Loucy (cell line): ENCODE measurements around the gene SASH1.

ENCODE experiments used
- EZH2phosphoT487 ChIP-seq: fragments of 200-600 bp; IDR thresholded peaks from 2 replicates; pipeline ENCODE4 v1.6.1; 2018; ENCODE audit warnings: antibody characterized with exemption, mild to moderate bottlenecking, moderate library complexity, borderline replicate concordance
- TF ChIP-seq, protein P1 (sequence below): fragments of 200-600 bp; sonication (generic); conservative IDR thresholded peaks from 2 replicates; pipeline ENCODE4 v1.5.1; 2014; ENCODE audit warnings: mild to moderate bottlenecking, antibody characterized with exemption, low read length

- TF ChIP-seq, protein P1, sequence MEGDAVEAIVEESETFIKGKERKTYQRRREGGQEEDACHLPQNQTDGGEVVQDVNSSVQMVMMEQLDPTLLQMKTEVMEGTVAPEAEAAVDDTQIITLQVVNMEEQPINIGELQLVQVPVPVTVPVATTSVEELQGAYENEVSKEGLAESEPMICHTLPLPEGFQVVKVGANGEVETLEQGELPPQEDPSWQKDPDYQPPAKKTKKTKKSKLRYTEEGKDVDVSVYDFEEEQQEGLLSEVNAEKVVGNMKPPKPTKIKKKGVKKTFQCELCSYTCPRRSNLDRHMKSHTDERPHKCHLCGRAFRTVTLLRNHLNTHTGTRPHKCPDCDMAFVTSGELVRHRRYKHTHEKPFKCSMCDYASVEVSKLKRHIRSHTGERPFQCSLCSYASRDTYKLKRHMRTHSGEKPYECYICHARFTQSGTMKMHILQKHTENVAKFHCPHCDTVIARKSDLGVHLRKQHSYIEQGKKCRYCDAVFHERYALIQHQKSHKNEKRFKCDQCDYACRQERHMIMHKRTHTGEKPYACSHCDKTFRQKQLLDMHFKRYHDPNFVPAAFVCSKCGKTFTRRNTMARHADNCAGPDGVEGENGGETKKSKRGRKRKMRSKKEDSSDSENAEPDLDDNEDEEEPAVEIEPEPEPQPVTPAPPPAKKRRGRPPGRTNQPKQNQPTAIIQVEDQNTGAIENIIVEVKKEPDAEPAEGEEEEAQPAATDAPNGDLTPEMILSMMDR: no peak
- no peak for TF ChIP-seq EZH2phosphoT487
Measured at GRCh38 chr6:148521158-148521557, 178.5 kb downstream of the SASH1 start.
